HG03064 (cell line): Measurements from ENCODE around the gene SLC18B1.
A peak's percentile ranks its signal among the peaks of the same experiment; 100 is the strongest.

ENCODE experiments used
- ATAC-seq: cut with Tn5 transposase; IDR thresholded peaks from one replicate; pipeline ENCODE4 v1.9.1; 2021; ENCODE audit warnings: low read depth; ENCODE audit not compliant: unreplicated experiment

Gene SLC18B1

GRCh38 chr6:132797951-132798868 lies at the start of gene SLC18B1:
Gene SLC18B1 (minus strand): TSS chr6:132798637. CDS start chr6:132798456, 181 bp downstream.
- peak; percentile 38 for ATAC-seq

DNA sequence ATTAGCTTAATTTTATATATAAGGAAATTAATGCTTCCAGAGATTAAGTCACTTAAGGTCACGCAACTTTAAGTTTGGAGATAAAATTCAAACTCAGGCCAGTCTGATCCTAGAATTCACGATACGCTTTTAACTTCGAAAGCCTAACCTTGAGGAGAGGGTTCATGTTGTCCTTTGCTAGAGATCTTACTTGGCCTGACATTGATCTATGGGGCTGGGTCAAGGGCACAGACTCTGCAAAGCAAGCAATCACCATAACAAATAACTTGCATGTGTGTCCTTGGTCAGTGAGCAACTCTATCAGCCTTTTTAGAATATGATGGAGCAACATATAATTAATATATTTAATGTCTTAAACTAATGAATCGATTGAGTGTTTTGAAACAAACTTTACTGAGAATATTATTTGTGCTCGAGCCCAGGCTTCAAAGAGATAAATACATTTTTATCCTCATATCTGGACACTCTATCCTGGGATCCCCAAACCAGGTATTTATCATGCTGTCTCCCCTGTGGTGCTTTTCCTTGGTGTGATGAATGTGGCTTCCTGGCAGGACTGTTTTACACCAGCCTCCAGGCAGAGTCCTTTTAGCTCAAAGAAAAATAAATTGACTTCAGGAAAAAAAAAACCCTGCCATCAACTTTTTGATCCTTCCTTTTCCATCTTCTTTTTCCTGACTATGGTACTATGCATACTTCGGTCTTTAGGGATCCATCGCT lies 45.0 kb upstream of the SLC18B1 start:
- no peak for ATAC-seq

- ATAC-seq = no peak
These were observed 43.5 kb upstream of the SLC18B1 start for GRCh38 chr6:132841966-132842365.

DNA sequence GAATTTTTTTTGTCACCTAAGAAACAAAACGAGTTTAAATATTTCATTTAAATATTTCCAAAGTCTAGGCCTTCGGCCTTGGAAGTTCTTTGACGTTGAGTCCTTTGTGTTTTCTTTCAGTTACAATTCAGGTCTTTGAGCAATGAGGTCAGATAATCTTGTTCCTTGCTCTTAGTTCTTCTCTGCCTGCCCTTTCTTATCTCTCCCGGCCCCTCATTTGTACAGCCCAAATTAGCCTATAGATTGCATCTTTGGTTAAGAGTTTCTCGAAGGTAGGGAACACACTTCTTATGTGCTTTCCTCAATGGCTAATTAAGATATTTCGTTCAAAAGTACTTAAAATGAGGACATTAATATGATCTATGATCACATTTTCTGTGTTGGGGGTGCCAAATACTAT lies 34.5 kb upstream of the SLC18B1 start:
- ATAC-seq = no peak

GRCh38 chr6:132830334-132830751 lies 31.9 kb upstream of the SLC18B1 start:
- no peak for ATAC-seq

GRCh38 chr6:132820629-132821381 lies 22.4 kb upstream of the SLC18B1 start:
- no peak for ATAC-seq

GRCh38 chr6:132819405-132820161 lies 21.1 kb upstream of the SLC18B1 start:
- no peak for ATAC-seq

DNA sequence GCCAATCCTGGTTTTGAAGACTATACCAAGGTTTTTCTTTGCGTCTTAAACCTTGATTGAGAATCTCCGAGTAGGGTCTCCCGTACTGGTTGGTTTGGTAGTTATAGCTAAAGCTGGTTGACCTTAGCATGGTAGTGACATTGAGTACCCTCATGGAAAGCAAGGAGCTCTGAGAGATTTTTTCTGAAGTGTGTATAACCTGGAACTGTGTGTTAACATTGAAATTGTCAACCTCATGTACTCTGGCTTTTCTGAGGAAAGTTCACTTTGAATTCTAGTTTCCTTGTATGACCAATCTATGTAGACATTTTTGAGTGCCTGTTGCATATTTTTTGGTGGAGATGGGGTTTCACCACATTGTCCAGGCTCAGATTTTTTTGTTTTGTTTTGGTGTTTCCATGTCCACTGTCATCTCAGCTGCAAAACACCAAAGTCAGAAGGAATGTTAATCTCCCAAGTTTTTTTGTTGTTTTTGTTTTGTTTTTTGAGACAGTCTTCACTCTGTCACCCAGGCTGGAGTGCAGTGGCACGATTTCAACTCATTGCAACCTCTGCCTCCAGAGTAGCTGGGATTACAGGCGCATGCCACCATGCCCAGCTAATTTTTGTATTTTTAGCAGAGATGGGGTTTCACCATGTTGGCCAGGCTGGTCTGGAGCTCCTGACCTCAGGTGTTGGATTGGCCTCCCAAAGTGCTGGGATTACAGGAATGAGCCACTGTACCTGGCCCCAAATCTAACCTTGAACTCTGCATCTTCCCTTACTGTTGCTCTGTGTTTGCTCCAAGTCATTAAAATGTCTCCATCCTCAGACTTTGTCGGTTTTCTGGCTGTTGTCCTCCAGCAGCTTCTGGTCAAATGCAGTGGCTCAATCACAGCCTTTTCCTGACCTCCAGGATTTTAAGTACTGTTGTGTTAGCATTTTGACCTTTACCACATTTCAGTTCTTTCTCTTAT lies 20.2 kb upstream of the SLC18B1 start:
- no peak for ATAC-seq

DNA sequence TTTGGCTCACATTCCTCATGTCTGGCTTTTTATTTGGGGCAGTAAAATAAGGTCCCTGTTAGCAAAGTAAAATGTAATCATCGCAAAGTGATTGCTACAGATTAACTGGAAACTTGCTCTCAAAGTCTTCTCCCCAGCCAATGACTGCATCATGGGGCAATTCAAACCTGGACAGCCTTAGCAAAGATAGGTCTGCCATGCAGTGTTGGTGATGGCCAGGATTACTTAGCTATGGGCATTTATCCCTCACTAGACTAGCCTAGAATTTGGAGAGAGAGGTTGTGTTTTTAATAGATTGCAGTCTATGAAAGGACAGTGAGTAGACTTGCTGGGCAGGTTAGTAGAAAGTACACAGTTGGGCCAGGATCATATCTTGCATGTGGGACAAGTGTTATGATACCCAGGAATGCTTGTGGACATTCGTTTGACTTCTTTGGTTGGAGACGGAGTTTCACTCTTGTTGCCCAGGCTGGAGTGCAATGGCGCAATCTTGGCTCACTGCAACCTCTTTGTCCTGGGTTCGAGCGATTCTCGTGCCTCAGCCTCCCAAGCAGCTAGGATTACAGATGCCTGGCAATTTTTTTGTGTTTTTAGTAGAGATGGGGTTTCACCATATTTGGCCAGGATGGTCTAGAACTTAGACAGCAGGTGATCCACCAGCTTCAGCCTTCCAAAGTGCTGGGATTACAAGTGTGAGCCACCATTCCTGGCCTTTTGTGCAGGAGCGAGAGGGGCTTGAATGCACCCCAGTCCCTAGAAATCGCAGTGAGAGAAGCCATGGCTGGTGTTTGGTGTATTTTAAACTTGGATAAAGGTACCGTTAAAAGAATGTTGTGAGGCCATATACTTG lies 19.3 kb upstream of the SLC18B1 start:
- no peak for ATAC-seq

DNA sequence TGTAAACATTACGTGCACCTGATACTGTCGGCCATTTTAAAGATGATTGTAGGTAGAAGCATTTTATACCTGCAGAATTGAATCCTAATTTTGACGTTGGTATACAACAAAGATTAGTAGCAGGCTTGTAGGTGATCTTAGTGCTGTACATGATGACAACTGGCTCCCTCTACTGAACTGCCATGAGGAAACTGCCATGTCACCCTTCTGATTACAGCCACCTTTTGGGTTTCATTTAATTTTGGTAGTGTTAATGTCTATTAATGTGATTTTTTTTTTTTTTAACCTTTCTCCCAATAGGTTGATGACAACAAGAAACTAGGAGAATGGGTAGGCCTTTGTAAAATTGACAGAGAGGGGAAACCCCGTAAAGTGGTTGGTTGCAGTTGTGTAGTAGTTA lies 18.2 kb upstream of the SLC18B1 start:
- no peak for ATAC-seq

DNA sequence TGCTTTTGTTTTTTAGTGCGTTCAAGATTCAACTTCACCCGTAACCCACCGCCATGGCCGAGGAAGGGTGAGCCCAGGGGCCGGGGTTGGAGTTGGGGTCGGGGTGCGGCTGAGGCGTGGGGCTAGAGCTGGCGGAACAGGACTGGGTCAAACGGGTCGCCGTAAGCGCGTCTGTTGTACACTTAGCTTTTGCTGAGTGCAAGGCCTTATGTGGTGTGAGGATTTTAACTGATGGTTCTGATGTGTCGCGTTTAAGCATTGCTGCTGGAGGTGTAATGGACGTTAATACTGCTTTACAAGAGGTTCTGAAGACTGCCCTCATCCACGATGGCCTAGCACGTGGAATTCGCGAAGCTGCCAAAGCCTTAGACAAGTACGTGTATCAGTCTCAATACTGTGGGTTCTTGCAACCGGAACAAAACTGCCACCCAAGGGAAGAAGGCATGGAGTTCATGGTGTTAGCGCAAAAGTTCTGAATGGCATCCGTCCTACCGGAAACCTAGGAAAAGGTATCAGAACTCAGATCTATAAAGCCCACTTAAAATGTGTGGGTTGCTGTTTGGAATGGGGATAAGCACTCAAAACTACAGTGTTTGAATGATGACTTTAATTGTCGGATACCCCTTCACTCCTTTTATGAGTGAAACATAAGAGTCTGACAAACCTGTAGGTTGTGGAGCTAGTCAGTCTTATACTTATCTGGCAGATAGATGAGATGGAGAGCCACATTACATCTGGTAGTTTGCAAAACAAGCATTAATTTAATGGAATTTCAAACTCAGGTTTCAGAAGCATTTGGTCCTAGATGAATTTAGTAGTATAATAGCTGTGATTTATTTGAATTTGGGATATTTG lies 16.5 kb upstream of the SLC18B1 start:
- ATAC-seq = peak; percentile 9

GRCh38 chr6:132813173-132813856 lies 14.9 kb upstream of the SLC18B1 start:
- peak; percentile 22 for ATAC-seq

- peak; percentile 3 for ATAC-seq
These were observed 14.3 kb upstream of the SLC18B1 start for GRCh38 chr6:132812756-132813172.

- no peak for ATAC-seq
These were observed 13.9 kb upstream of the SLC18B1 start for GRCh38 chr6:132812255-132812732.

- ATAC-seq = no peak
These were observed 12.8 kb upstream of the SLC18B1 start for GRCh38 chr6:132811276-132811675.

DNA sequence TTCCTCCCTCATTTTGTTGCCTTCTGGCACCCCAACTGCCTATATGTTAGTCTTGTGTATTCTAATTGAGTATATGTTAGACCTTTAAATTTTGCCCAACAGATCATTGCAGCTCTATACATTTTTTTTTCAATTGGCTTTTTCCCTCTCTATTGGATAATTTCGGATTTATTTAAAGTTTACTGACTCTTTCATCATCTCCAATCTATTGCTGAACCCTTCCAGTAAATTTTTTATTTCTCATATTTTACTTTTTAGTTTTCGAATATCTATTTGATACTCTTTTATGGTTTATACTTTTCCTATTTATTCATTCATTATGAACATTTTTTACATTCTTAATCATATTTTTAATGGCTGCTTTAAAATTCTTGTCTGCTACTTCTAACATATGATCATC lies 7.1 kb upstream of the SLC18B1 start:
- ATAC-seq = no peak

DNA sequence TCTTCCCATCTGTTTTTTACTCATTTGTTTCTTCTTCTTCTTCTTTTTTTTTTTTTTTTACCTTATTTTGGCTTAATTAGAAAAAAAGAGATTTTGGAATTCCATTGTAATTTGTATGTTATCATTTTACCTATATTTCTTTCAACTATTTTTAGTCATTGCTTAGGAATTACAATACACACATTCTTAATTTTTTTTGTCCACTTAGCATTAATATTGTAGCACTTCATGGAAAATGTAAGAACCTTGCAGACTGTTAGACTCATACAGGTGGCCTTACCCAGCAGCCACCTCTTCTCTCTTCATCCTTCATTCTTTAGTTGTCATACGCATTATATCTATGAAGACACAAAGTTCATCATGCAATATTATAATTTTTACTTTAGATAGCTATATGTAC lies 5.8 kb upstream of the SLC18B1 start:
- ATAC-seq = no peak
